ENCODE results near the gene GPR15LG. TPM values are rescaled to one million over a fixed set of nuclear protein-coding genes. Genes with fewer than 3 reads are reported as not detected.
"Not testable (repeated sequence)": the region's sequence is repeated elsewhere in the genome, so short reads cannot be mapped to it uniquely, and the experiment has no call there.

Gene GPR15LG
- total RNA-seq, 1 donor from 2014 or later, result not detected

- H3K36me3 Mint-ChIP-seq, result peaks cover 7% of the 10 kb centered on the region
- peak within 1 kb of the TSS; percentile 98 for H3K27ac Mint-ChIP-seq
- TF ChIP-seq, protein P1, sequence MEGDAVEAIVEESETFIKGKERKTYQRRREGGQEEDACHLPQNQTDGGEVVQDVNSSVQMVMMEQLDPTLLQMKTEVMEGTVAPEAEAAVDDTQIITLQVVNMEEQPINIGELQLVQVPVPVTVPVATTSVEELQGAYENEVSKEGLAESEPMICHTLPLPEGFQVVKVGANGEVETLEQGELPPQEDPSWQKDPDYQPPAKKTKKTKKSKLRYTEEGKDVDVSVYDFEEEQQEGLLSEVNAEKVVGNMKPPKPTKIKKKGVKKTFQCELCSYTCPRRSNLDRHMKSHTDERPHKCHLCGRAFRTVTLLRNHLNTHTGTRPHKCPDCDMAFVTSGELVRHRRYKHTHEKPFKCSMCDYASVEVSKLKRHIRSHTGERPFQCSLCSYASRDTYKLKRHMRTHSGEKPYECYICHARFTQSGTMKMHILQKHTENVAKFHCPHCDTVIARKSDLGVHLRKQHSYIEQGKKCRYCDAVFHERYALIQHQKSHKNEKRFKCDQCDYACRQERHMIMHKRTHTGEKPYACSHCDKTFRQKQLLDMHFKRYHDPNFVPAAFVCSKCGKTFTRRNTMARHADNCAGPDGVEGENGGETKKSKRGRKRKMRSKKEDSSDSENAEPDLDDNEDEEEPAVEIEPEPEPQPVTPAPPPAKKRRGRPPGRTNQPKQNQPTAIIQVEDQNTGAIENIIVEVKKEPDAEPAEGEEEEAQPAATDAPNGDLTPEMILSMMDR (IDR thresholded peaks at IDR 0.05; ENCODE audit: unreplicated experiment), result no peak
- peaks cover 21% of the 10 kb centered on the region for H3K27me3 Mint-ChIP-seq (ENCODE audit: low read depth)
- H3K9me3 Mint-ChIP-seq, result no peaks in the 10 kb centered on the region
- peak within 1 kb of the TSS; percentile 97 for H3K4me3 Mint-ChIP-seq
- peak; percentile 97 to 100 for DNase-seq (ENCODE audit: low spot score in 2 of 2, unreplicated experiment in 2 of 2)
- H3K4me1 Mint-ChIP-seq, result peaks cover 32% of the 10 kb centered on the region
These were observed 34.2 kb upstream of the GPR15LG start, which contains the start of gene GHITM for GRCh38 chr10:84139126-84140035. Gene GHITM (plus strand): TSS chr10:84139509. CDS start chr10:84141501, 1,992 bp downstream.

DNA sequence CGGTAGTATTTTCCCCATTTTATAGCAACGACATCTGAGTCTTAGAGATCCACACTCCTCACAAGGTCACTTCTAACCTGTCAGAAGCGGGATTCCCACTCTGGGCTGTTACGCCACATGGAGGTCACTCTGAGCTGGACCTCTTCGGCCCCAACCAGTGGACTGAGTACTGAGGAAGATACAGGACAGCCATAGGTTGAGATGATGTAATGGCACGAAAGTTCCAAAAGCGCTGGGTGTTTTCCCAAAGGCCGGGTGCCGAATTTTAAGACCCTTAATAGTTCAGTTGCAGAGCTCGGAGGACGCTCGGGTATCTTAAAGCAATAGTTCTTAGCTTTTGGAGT is 33.6 kb upstream of the GPR15LG start:
- TF ChIP-seq, protein P1 (IDR thresholded peaks at IDR 0.05; ENCODE audit: unreplicated experiment), result no peak
- Mint-ChIP-seq H3K27ac (peak overlapping the region; percentile 98), H3K27me3 (ENCODE audit: low read depth) (peaks cover 15% of the 10 kb centered on the region), H3K4me3 (peak overlapping the region; percentile 97), H3K9me3 (no peaks in the 10 kb centered on the region), H3K4me1 (peaks cover 32% of the 10 kb centered on the region), H3K36me3 (peaks cover 10% of the 10 kb centered on the region)
- no peak for DNase-seq (ENCODE audit: low spot score in 2 of 2, unreplicated experiment in 2 of 2)

DNA sequence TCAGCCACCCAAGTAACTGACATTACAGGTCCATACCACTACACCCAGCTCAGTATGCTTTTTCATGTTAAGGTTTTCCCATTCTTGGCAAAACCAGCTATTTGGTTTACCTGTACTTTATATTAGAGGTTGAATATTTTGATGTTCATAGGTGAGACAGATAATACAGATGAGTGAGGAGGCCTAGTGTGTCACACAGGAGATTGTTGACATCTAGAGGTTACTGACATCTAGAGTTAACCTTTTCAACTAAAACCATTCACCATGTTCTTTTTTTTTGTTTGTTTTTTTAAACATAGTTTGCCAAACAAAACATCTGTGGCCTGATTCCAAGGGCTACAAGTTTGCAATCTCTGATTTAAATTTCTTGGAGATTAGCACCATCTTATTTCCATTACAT is 26.3 kb upstream of the GPR15LG start:
- TF ChIP-seq, protein P1 (IDR thresholded peaks at IDR 0.05; ENCODE audit: unreplicated experiment), result no peak
- Mint-ChIP-seq H3K27me3 (ENCODE audit: low read depth) (no peaks in the 10 kb centered on the region), H3K9me3 (no peaks in the 10 kb centered on the region), H3K4me3 (no peak overlapping the region), H3K27ac (no peak overlapping the region), H3K36me3 (peaks cover 32% of the 10 kb centered on the region), H3K4me1 (no peaks in the 10 kb centered on the region)
- DNase-seq (ENCODE audit: low spot score in 2 of 2, unreplicated experiment in 2 of 2), result no peak

DNA sequence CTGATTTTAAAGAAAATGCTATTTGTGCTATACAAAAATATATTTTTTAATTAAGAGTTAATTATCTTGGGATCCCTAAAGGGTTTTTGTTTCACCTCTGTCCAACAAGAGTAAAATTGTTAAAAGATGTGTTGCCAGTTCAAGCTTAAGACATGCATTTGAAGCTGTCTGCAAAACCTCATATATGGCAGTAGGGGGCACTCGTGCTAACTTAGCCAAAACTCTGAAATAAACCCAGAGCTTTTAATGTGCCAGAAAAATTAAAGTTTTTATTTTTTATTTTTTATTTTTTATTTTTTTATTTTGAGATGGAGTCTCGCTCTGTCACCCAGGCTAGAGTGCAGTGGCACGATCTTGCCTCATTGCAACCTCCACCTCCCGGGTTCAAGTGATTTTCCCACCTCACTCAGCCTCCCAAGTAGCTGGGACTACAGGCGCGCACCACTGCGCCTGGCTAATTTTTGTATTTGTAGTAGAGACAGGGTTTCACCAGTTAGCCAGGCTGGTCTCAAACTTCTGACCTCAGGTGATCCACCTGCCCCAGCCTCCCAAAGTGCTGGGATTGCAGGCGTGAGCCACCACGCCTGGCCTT is 25.5 kb upstream of the GPR15LG start:
- H3K36me3 Mint-ChIP-seq, result peaks cover 32% of the 10 kb centered on the region
- H3K9me3 Mint-ChIP-seq; H3K27ac Mint-ChIP-seq; H3K4me1 Mint-ChIP-seq; DNase-seq (ENCODE audit: low spot score in 2 of 2, unreplicated experiment in 2 of 2); H3K4me3 Mint-ChIP-seq; H3K27me3 Mint-ChIP-seq (ENCODE audit: low read depth): not testable (repeated sequence)
- TF ChIP-seq, protein P1 (IDR thresholded peaks at IDR 0.05; ENCODE audit: unreplicated experiment), result peak; percentile 67

DNA sequence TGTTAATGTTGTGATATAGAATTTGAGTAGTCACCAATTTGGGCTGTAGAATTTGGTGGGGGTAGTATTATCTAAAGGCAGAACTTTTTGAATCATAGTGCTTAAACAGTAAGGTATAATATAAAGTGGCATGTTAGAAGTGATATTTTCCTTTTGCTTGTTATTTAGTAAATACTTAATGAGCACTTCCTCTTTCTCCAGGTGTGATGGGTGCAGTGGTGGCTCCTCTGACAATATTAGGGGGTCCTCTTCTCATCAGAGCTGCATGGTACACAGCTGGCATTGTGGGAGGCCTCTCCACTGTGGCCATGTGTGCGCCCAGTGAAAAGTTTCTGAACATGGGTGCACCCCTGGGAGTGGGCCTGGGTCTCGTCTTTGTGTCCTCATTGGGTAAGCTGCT is 23.7 kb upstream of the GPR15LG start:
- TF ChIP-seq, protein P1 (IDR thresholded peaks at IDR 0.05; ENCODE audit: unreplicated experiment), result no peak
- H3K9me3 Mint-ChIP-seq, result no peaks in the 10 kb centered on the region
- peaks cover 25% of the 10 kb centered on the region for H3K36me3 Mint-ChIP-seq
- H3K27ac Mint-ChIP-seq, result no peak overlapping the region
- H3K4me1 Mint-ChIP-seq, result no peaks in the 10 kb centered on the region
- no peaks in the 10 kb centered on the region for H3K27me3 Mint-ChIP-seq (ENCODE audit: low read depth)
- no peak for DNase-seq (ENCODE audit: low spot score in 2 of 2, unreplicated experiment in 2 of 2)
- no peak overlapping the region for H3K4me3 Mint-ChIP-seq

Measured in mesothelial cell of epicardium (in vitro differentiated cells).